IMR-90 (cell line): Measurements from ENCODE around the gene TRPC6. TPM values are rescaled to one million over a fixed set of nuclear protein-coding genes. Genes with fewer than 3 reads are reported as not detected.

Source experiments
- ATAC-seq: fragments of 200-7000 bp; cut with Tn5 transposase; 2 replicates; pipeline ENCODE4 v1.9.1; 2020; ENCODE audit warnings: low read depth, mild to moderate bottlenecking, moderate library complexity
- BruUV-seq: library from RNA; stranded (reverse); fragments of 400-500 nt; replicated peaks from 2 replicates; lab custom pipeline; 2021; lab: Mats Ljungman, UMichigan
- CTCF ChIA-PET: fragments of 300-600 bp; formaldehyde crosslinking; extraction: SDS; loops from one replicate; lab custom pipeline; 2021; ENCODE audit warnings: antibody characterized with exemption; lab: Yijun Ruan, JAX
- POLR2A ChIA-PET: fragments of 300-600 bp; sonication (Branson Sonifier 250); formaldehyde crosslinking; loops from one replicate; lab custom pipeline; 2022; ENCODE audit warnings: antibody characterized with exemption; ENCODE audit not compliant: unreplicated experiment; lab: Charles Lee
- DNase-seq: peaks from one replicate; pipeline ENCODE4 v3.0.0; 2013
- H2AFZ ChIP-seq: replicated peaks from 2 replicates; pipeline ENCODE3; 2013; ENCODE audit warnings: low read length, mild to moderate bottlenecking; ENCODE audit not compliant: poor library complexity
- H2AK5ac ChIP-seq: 2 replicates; pipeline ENCODE4 v1.6.1; 2013; ENCODE audit warnings: low read depth, low read length, inconsistent platforms
- H2AK9ac ChIP-seq: replicated peaks from 2 replicates; pipeline ENCODE3; 2013; ENCODE audit warnings: mild to moderate bottlenecking, low read depth, low read length, moderate library complexity; ENCODE audit not compliant: poor library complexity
- H2BK120ac ChIP-seq: 2 replicates; pipeline ENCODE4 v1.6.1; 2013; ENCODE audit warnings: low read depth, low read length, inconsistent platforms
- H2BK15ac ChIP-seq: 3 replicates; pipeline ENCODE4 v1.6.1; 2013; ENCODE audit warnings: low read depth, low read length, inconsistent platforms
- H2BK20ac ChIP-seq: 2 replicates; pipeline ENCODE4 v1.6.1; 2013; ENCODE audit warnings: low read depth, mild to moderate bottlenecking, inconsistent platforms, low read length, moderate library complexity
- H2BK5ac ChIP-seq: 2 replicates; pipeline ENCODE4 v1.6.1; 2013; ENCODE audit warnings: mild to moderate bottlenecking, low read depth, low read length, inconsistent platforms; ENCODE audit not compliant: poor library complexity, severe bottlenecking
- H3K14ac ChIP-seq: replicated peaks from 2 replicates; pipeline ENCODE4 v1.6.1; 2013; ENCODE audit warnings: low read depth, low read length, inconsistent platforms
- H3K18ac ChIP-seq: 2 replicates; pipeline ENCODE4 v1.6.1; 2013; ENCODE audit warnings: low read depth, low read length, control low read depth
- H3K23ac ChIP-seq: 2 replicates; pipeline ENCODE4 v1.6.1; 2013; ENCODE audit warnings: low read depth, low read length, inconsistent platforms
- H3K27ac ChIP-seq: 2 replicates; pipeline ENCODE4 v1.5.1; 2013; ENCODE audit warnings: mild to moderate bottlenecking, control low read depth, low read length; ENCODE audit not compliant: insufficient read depth
- H3K27me3 ChIP-seq: 2 replicates; pipeline ENCODE4 v1.6.1; 2013; ENCODE audit warnings: low read length; ENCODE audit not compliant: control insufficient read depth, insufficient read depth
- H3K36me3 ChIP-seq: 2 replicates; pipeline ENCODE4 v1.6.1; 2013; ENCODE audit warnings: low read length, mixed read lengths; ENCODE audit not compliant: control insufficient read depth, insufficient read depth
- H3K4ac ChIP-seq: 2 replicates; pipeline ENCODE4 v1.6.1; 2013; ENCODE audit warnings: low read depth, low read length, inconsistent platforms
- H3K4me1 ChIP-seq: 2 replicates; pipeline ENCODE4 v1.6.1; 2013; ENCODE audit warnings: low read length, mixed read lengths; ENCODE audit not compliant: control insufficient read depth, insufficient read depth
- H3K4me2 ChIP-seq: 2 replicates; pipeline ENCODE4 v1.6.1; 2013; ENCODE audit warnings: low read depth, mild to moderate bottlenecking, control low read depth, low read length, moderate library complexity
- H3K4me3 ChIP-seq: 2 replicates; pipeline ENCODE4 v1.5.1; 2013; ENCODE audit warnings: low read depth, mild to moderate bottlenecking, control low read depth, low read length, moderate library complexity; ENCODE audit not compliant: insufficient read depth
- H3K56ac ChIP-seq: 2 replicates; pipeline ENCODE4 v1.6.1; 2013; ENCODE audit warnings: low read length, inconsistent platforms; ENCODE audit not compliant: insufficient read depth; ENCODE audit errors: extremely low read depth
- H3K79me1 ChIP-seq, 2 experiments: 2 replicates each; pipeline ENCODE4 v1.6.1; 2013; ENCODE audit warnings: low read length in 2 of 2, inconsistent platforms in 1 of 2, low read depth in 1 of 2
- H3K9ac ChIP-seq: 2 replicates; pipeline ENCODE4 v1.6.1; 2013; ENCODE audit warnings: low read depth, low read length, control low read depth
- H3K9me1 ChIP-seq: 2 replicates; pipeline ENCODE4 v1.6.1; 2013; ENCODE audit warnings: low read length, inconsistent platforms; ENCODE audit not compliant: insufficient read depth
- H3K9me3 ChIP-seq: 2 replicates; pipeline ENCODE4 v1.6.1; 2013; ENCODE audit warnings: low read length; ENCODE audit not compliant: control insufficient read depth, insufficient read depth
- H4K20me1 ChIP-seq: 2 replicates; pipeline ENCODE4 v1.6.1; 2013; ENCODE audit warnings: low read length, inconsistent platforms; ENCODE audit not compliant: insufficient read depth
- H4K5ac ChIP-seq: 2 replicates; pipeline ENCODE4 v1.6.1; 2013; ENCODE audit warnings: mild to moderate bottlenecking, low read depth, low read length, control low read depth
- H4K8ac ChIP-seq, 2 experiments: 2 replicates each; pipeline ENCODE4 v1.6.1; 2013; ENCODE audit warnings: low read depth in 2 of 2, low read length in 2 of 2, control low read depth in 1 of 2, inconsistent platforms in 1 of 2
- H4K91ac ChIP-seq: 2 replicates; pipeline ENCODE4 v1.6.1; 2013; ENCODE audit warnings: low read depth, low read length, inconsistent platforms; ENCODE audit not compliant: insufficient read depth
- CEBPB ChIP-seq: IDR thresholded peaks from 2 replicates; pipeline ENCODE4 v1.6.1; 2012; ENCODE audit warnings: low read depth, low read length, improper control_type of control experiment
- CHD1 ChIP-seq: IDR thresholded peaks from 2 replicates; pipeline ENCODE4 v1.6.1; 2012; ENCODE audit warnings: low read depth, low read length, improper control_type of control experiment
- MAFK ChIP-seq: IDR thresholded peaks from 2 replicates; pipeline ENCODE4 v1.6.1; 2012; ENCODE audit warnings: low read depth, low read length, improper control_type of control experiment
- MAZ ChIP-seq: IDR thresholded peaks from 2 replicates; pipeline ENCODE4 v1.6.1; 2012; ENCODE audit warnings: low read depth, mild to moderate bottlenecking, low read length, improper control_type of control experiment, moderate library complexity, borderline replicate concordance
- NFE2L2 ChIP-seq: fragments of 150-350 bp; IDR thresholded peaks from 2 replicates; pipeline ENCODE4 v1.6.1; 2016; ENCODE audit warnings: low read depth, mild to moderate bottlenecking, low read length
- POLR2A ChIP-seq: IDR thresholded peaks from 2 replicates; pipeline ENCODE4 v1.6.1; 2012; ENCODE audit warnings: mild to moderate bottlenecking, low read depth, low read length
- RAD21 ChIP-seq: IDR thresholded peaks from 2 replicates; pipeline ENCODE4 v1.6.1; 2012; ENCODE audit warnings: low read length, improper control_type of control experiment
- RFX5 ChIP-seq: IDR thresholded peaks from 2 replicates; pipeline ENCODE4 v1.8.0; 2012; ENCODE audit warnings: low read depth, mild to moderate bottlenecking, low read length, moderate library complexity
- SMC3 ChIP-seq: fragments of 150-350 bp; IDR thresholded peaks from 2 replicates; pipeline ENCODE4 v1.6.1; 2016; ENCODE audit warnings: low read depth, mild to moderate bottlenecking, antibody characterized with exemption, low read length, moderate library complexity
- USF2 ChIP-seq: fragments of 150-350 bp; IDR thresholded peaks from 2 replicates; pipeline ENCODE4 v1.6.1; 2017; ENCODE audit warnings: mild to moderate bottlenecking, antibody characterized with exemption, low read length, low read depth
- WGBS, 2 experiments: methylation state at CpG; one replicate each; pipeline versions ENCODE4 v1.1.5 to v1.1.7; 2013; ENCODE audit warnings: missing lambda C conversion rate in 2 of 2; ENCODE audit not compliant: insufficient read length in 1 of 2; ENCODE audit errors: extremely low coverage in 2 of 2; 5-methylcytosine and 5-hydroxymethylcytosine counted together
- dilution Hi-C: fragments of 300-500 bp; cut with HindIII; formaldehyde crosslinking; loops from one replicate; pipeline ENCODE4 v1.14.3; 2018; ENCODE audit warnings: low sequenced_read_pairs; ENCODE audit not compliant: unreplicated experiment
- in situ Hi-C: fragments of 300-500 bp; cut with MboI; formaldehyde crosslinking; loops from 3 replicates; pipeline ENCODE4 v1.14.3; 2019; ENCODE audit warnings: low sequenced_read_pairs, inconsistent platforms, mixed read lengths
- intact Hi-C: fragments of 100-400 bp; cut with micrococcal nuclease; formaldehyde crosslinking; loops from 2 replicates; pipeline ENCODE4 v1.10.0; 2022
- polyA plus RNA-seq, 3 experiments: library from polyadenylated mRNA; depleted of rRNA; stranded (reverse); fragments of >200 nt; gene quantifications; 2 replicates each; pipeline ENCODE4 v1.2.3, GENCODE V29; 2012; ENCODE audit warnings: low replicate concordance in 1 of 3
- total RNA-seq: library from RNA; depleted of rRNA; stranded (reverse); fragments of >200 nt; gene quantifications from 2 replicates; pipeline ENCODE4 v1.2.3, GENCODE V29; 2012
- TF ChIP-seq, protein P1 (sequence below): fragments of 150-350 bp; IDR thresholded peaks from 2 replicates; pipeline ENCODE4 v1.6.1; 2016; ENCODE audit warnings: low read depth, mild to moderate bottlenecking, low read length, moderate library complexity, borderline replicate concordance

Gene TRPC6
- total and polyA plus RNA-seq, 2 of the 4 experiments (the other 2 are of a cell fraction) = 0.99 to 2.3 TPM

DNA sequence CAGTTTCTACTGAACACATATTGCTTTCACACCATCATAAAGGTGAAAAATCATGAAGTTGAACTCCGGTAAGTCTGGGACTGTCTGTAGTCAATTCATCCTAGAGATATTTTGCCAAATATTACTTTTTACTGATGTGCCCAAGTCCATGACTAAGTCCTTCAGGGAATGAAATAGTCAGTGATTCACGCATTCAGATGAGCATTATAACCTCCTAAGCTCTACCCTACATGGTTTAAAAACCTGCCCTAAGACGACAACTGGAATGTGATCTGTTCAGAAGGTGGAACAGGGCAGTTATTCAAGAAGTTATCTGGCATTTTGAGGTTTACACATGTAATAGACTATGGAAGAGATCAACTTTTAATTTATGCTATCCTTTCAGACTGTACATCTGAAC, 125.6 kb downstream of the TRPC6 start:
- no peaks in the 10 kb centered on the region for H4K20me1 ChIP-seq
- intact Hi-C loops (loop anchor here (2.0 to 5.0 kb wide), 3 partner anchors 125 to 549 kb away; no protein-coding TSS in a partner anchor), in situ Hi-C loops (no loop called here), dilution Hi-C loops (no loop called here)
- no peak overlapping the region for H4K5ac ChIP-seq
- no peak overlapping the region for H3K14ac ChIP-seq
- no peaks in the 10 kb centered on the region; the same call in 1 of the 2 replicates for H3K36me3 ChIP-seq
- no peak overlapping the region for H4K91ac ChIP-seq
- peaks cover 4% of the 10 kb centered on the region; the same call in 1 of the 2 replicates for H3K9me1 ChIP-seq
- H3K4me1 ChIP-seq = peaks cover 5% of the 10 kb centered on the region; the same call in 1 of the 2 replicates
- peak overlapping the region; percentile 55; the same call in 1 of the 2 replicates for H2BK120ac ChIP-seq
- H4K8ac ChIP-seq = peak overlapping the region in 1 of 2 experiments; percentile 62; a peak in 3 of 4 replicates
- H3K56ac ChIP-seq = peak overlapping the region; percentile 38; the same call in 1 of the 2 replicates
- H2AK5ac ChIP-seq = no peak overlapping the region
- CTCF ChIA-PET = interaction anchor here (1.1 to 2.3 kb wide), 5 partner anchors 124 to 402 kb away, joined by 3 to 15 read pairs (median 3); no protein-coding TSS in a partner anchor
- peak overlapping the region; percentile 33; the same call in 1 of the 2 replicates for H3K23ac ChIP-seq
- H2AK9ac ChIP-seq = no peak overlapping the region
- H2AFZ ChIP-seq = no peak overlapping the region
- no peak for TF ChIP-seq POLR2A
- no peak for TF ChIP-seq RFX5
- TF ChIP-seq, protein P1, sequence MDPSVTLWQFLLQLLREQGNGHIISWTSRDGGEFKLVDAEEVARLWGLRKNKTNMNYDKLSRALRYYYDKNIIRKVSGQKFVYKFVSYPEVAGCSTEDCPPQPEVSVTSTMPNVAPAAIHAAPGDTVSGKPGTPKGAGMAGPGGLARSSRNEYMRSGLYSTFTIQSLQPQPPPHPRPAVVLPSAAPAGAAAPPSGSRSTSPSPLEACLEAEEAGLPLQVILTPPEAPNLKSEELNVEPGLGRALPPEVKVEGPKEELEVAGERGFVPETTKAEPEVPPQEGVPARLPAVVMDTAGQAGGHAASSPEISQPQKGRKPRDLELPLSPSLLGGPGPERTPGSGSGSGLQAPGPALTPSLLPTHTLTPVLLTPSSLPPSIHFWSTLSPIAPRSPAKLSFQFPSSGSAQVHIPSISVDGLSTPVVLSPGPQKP = no peak
- TF ChIP-seq CHD1 = no peak
- TF ChIP-seq SMC3 = no peak
- no peak for TF ChIP-seq USF2
- TF ChIP-seq MAFK = no peak
- no peak for TF ChIP-seq MAZ
- TF ChIP-seq CEBPB = no peak
- no peak for TF ChIP-seq NFE2L2
- no peak for TF ChIP-seq RAD21
- no peaks in the 10 kb centered on the region for H3K79me1 ChIP-seq
- H3K4me2 ChIP-seq = peak overlapping the region; percentile 5; the same call in 1 of the 2 replicates
- no peaks in the 10 kb centered on the region for H3K27me3 ChIP-seq
- H3K27ac ChIP-seq = no peak overlapping the region
- no CpG with 5 or more reads among the region's 3 CpGs for WGBS, 2 experiments
- H2BK20ac ChIP-seq = peak overlapping the region; percentile 4; the same call in 1 of the 2 replicates
- H3K9ac ChIP-seq = no peak overlapping the region
- ATAC-seq (peak; percentile 72), DNase-seq (peak; percentile 79)
- no peak overlapping the region for H3K4ac ChIP-seq
- no peak overlapping the region for H3K4me3 ChIP-seq
- H3K9me3 ChIP-seq = peaks cover 4% of the 10 kb centered on the region
- peak overlapping the region; percentile 0; the same call in 1 of the 2 replicates for H3K18ac ChIP-seq
- POLR2A ChIA-PET = no interaction called here
- H2BK15ac ChIP-seq = 0 out of 3 replicates have a peak overlapping the region, but pooled peaks have one; percentile 0
- H2BK5ac ChIP-seq = peak overlapping the region; percentile 72
- no TSS peak for BruUV-seq
